ENCODE measurements around the gene MYL12A. TPM values are rescaled to one million over a fixed set of nuclear protein-coding genes. Genes with fewer than 3 reads are reported as not detected.

MYL12A gene
- total RNA-seq, result 280 and 290 TPM in 2 replicates

GRCh38 chr18:3247240-3248061, at the start of gene MYL12A:
Gene MYL12A, plus strand, starts transcription at chr18:3247801. Its CDS starts 5,447 bp downstream, at chr18:3253248.

GRCh38 chr18:3219631-3220335, 27.8 kb upstream of the MYL12A start, which contains the start of gene MYOM1:
Gene MYOM1, minus strand, starts transcription at chr18:3219968. Its CDS starts 4,745 bp downstream, at chr18:3215223.

GRCh38 chr18:3261373-3262233, 14.0 kb downstream of the MYL12A start, which contains the start of gene MYL12B:
Gene MYL12B, plus strand, starts transcription at chr18:3262133. Its CDS starts 10,766 bp downstream, at chr18:3272899.

Other genes starting within 250 kb of the MYL12A start
- 18.1 and 20.3 TPM in 2 replicates for gene LPIN2, start 234.7 kb upstream of the MYL12A start, total RNA-seq
- 0.98 and 1.6 TPM in 2 replicates for gene MYOM1, start 27.8 kb upstream of the MYL12A start, total RNA-seq
- 238 and 345 TPM in 2 replicates for gene MYL12B, start 14.3 kb downstream of the MYL12A start, total RNA-seq
- 140 and 191 TPM in 2 replicates for gene TGIF1, start 202.4 kb downstream of the MYL12A start, total RNA-seq

Data from placental epithelial cell (primary cell).